Vagina (tissue), 2 donors: ENCODE measurements around the gene ANKS1B.

Experiments
- POLR2A ChIP-seq, 2 donors: fragments of 450-650 bp; IDR thresholded peaks; one replicate each; pipeline ENCODE4 v1.6.1; 2017; ENCODE audit warnings: antibody characterized with exemption in 2 of 2, mild to moderate bottlenecking in 2 of 2, moderate library complexity in 2 of 2
- POLR2AphosphoS5 ChIP-seq, 2 donors: sonication (generic); formaldehyde crosslinking; IDR thresholded peaks; one replicate each; pipeline ENCODE4 v1.9.0; 2017; ENCODE audit warnings: antibody characterized with exemption in 2 of 2, mild to moderate bottlenecking in 2 of 2, low read depth in 1 of 2; ENCODE audit not compliant: insufficient read depth in 1 of 2
- TF ChIP-seq, protein P1 (sequence below), 3 experiments: fragments of 450-650 bp in 2 of 3; fragments of 200-600 bp in 1 of 3; sonication (generic) in 1 of 3; IDR thresholded peaks; one replicate each; pipeline ENCODE4 v1.5.1; 2017 to 2019; ENCODE audit warnings: antibody characterized with exemption in 3 of 3, mild to moderate bottlenecking in 2 of 3, moderate library complexity in 2 of 3

DNA sequence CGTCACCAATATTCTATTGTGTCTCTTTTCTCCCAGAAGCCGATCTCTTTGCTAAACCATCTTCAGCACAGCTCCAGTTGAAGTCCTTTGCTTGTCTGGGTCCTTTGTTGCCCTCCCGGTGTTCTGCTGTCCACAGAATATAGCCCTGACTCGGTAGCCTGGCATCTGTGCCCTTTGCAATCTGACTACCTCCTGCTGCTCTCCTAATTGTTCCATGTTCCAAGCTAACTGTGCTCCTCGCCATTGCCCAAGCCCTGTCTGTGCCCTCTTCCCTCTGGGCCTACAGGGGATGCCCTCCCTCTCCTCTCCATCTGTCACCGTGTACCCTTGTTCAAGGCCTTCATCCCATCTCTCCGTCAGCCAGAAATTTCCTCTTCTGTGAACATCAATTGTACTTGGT, 1033.3 kb downstream of the ANKS1B start:
- TF ChIP-seq, protein P1, sequence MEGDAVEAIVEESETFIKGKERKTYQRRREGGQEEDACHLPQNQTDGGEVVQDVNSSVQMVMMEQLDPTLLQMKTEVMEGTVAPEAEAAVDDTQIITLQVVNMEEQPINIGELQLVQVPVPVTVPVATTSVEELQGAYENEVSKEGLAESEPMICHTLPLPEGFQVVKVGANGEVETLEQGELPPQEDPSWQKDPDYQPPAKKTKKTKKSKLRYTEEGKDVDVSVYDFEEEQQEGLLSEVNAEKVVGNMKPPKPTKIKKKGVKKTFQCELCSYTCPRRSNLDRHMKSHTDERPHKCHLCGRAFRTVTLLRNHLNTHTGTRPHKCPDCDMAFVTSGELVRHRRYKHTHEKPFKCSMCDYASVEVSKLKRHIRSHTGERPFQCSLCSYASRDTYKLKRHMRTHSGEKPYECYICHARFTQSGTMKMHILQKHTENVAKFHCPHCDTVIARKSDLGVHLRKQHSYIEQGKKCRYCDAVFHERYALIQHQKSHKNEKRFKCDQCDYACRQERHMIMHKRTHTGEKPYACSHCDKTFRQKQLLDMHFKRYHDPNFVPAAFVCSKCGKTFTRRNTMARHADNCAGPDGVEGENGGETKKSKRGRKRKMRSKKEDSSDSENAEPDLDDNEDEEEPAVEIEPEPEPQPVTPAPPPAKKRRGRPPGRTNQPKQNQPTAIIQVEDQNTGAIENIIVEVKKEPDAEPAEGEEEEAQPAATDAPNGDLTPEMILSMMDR (IDR thresholded peaks at IDR 0.05) = no peak
- TF ChIP-seq POLR2AphosphoS5 (IDR thresholded peaks at IDR 0.05; ENCODE audit: insufficient read depth in 1 of 2, low read depth in 1 of 2) (no peak), POLR2A (IDR thresholded peaks at IDR 0.05) (no peak)
